HCT116 (cell line): Measurements from ENCODE around the gene CDK5R1.

ENCODE experiments used
- CEBPB ChIP-seq: IDR thresholded peaks from 2 replicates; pipeline ENCODE4 v1.6.1; 2012; ENCODE audit warnings: low read depth
- EGR1 ChIP-seq: IDR thresholded peaks from 2 replicates; pipeline ENCODE4 v1.6.1; 2012; ENCODE audit warnings: low read depth
- EZH2 ChIP-seq: fragments of 200-600 bp; sonication (generic); IDR thresholded peaks from 2 replicates; pipeline ENCODE4 v1.6.1; 2017; ENCODE audit warnings: antibody characterized with exemption, mixed run types
- EZH2phosphoT487 ChIP-seq: fragments of 200-600 bp; IDR thresholded peaks from 2 replicates; pipeline ENCODE4 v1.6.1; 2018; ENCODE audit warnings: antibody characterized with exemption, borderline replicate concordance
- JUND ChIP-seq: IDR thresholded peaks from 2 replicates; pipeline ENCODE4 v1.6.1; 2012
- POLR2A ChIP-seq: IDR thresholded peaks from 2 replicates; pipeline ENCODE4 v1.7.0; 2011; ENCODE audit warnings: borderline replicate concordance; ENCODE audit not compliant: insufficient read depth, insufficient read length; ENCODE audit errors: extremely low read depth
- POLR2AphosphoS5 ChIP-seq: IDR thresholded peaks from 2 replicates; pipeline ENCODE4 v1.6.1; 2011; ENCODE audit warnings: mild to moderate bottlenecking, low read depth, low read length, moderate library complexity
- RAD21 ChIP-seq: IDR thresholded peaks from 2 replicates; pipeline ENCODE4 v1.6.1; 2012; ENCODE audit warnings: low read depth, mild to moderate bottlenecking
- SIN3A ChIP-seq: IDR thresholded peaks from 2 replicates; pipeline ENCODE4 v1.6.1; 2012; ENCODE audit warnings: low read depth
- SP1 ChIP-seq: IDR thresholded peaks from 2 replicates; pipeline ENCODE4 v1.6.1; 2012; ENCODE audit warnings: low read depth
- ZNF274 ChIP-seq: fragments of 200-500 bp; sonication (Bioruptor generic); IDR thresholded peaks from 2 replicates; pipeline ENCODE4 v1.6.1; 2014; ENCODE audit warnings: mild to moderate bottlenecking, low read depth, low read length, inconsistent platforms
- TF ChIP-seq, protein P1 (sequence below): IDR thresholded peaks from 2 replicates; pipeline ENCODE4 v1.6.1; 2012; ENCODE audit warnings: low read depth
- TF ChIP-seq, protein P2 (sequence below), 3 experiments: fragments of 200-600 bp in 1 of 3; sonication (generic) in 1 of 3; IDR thresholded peaks in 2 of 3; conservative IDR thresholded peaks in 1 of 3; 2 replicates each; pipeline ENCODE4 v1.5.1; 2012 to 2017; ENCODE audit warnings: low read depth in 2 of 3, low read length in 2 of 3, antibody characterized with exemption in 1 of 3, borderline replicate concordance in 1 of 3, control low read depth in 1 of 3, mild to moderate bottlenecking in 1 of 3, mixed read lengths in 1 of 3, mixed run types in 1 of 3, moderate library complexity in 1 of 3; ENCODE audit not compliant: insufficient read depth in 1 of 3

DNA sequence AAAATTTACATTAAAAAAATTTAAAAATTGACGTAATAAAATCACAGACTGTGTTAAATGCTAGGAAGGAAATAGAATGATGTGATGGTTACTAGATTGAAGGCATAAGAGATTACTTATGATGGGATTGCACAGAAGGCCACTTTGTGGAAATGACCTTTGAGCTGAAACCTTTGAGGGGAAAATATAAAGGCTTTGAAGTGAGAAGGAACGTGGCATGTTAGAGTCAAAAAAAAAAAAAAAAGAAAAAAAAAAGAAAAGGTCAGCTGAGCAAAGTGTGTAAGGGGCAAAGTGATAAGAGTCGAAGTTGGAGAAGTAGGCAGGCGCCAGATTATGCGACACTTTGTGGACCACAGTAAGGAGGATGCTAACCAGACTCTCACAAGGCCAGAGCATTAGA is 46.1 kb upstream of the CDK5R1 start:
- TF ChIP-seq CEBPB (no peak), EGR1 (no peak), EZH2 (no peak), SIN3A (no peak), SP1 (no peak), POLR2A (no peak), ZNF274 (no peak), POLR2AphosphoS5 (no peak), RAD21 (no peak), JUND (no peak), EZH2phosphoT487 (no peak)
- TF ChIP-seq, protein P1, sequence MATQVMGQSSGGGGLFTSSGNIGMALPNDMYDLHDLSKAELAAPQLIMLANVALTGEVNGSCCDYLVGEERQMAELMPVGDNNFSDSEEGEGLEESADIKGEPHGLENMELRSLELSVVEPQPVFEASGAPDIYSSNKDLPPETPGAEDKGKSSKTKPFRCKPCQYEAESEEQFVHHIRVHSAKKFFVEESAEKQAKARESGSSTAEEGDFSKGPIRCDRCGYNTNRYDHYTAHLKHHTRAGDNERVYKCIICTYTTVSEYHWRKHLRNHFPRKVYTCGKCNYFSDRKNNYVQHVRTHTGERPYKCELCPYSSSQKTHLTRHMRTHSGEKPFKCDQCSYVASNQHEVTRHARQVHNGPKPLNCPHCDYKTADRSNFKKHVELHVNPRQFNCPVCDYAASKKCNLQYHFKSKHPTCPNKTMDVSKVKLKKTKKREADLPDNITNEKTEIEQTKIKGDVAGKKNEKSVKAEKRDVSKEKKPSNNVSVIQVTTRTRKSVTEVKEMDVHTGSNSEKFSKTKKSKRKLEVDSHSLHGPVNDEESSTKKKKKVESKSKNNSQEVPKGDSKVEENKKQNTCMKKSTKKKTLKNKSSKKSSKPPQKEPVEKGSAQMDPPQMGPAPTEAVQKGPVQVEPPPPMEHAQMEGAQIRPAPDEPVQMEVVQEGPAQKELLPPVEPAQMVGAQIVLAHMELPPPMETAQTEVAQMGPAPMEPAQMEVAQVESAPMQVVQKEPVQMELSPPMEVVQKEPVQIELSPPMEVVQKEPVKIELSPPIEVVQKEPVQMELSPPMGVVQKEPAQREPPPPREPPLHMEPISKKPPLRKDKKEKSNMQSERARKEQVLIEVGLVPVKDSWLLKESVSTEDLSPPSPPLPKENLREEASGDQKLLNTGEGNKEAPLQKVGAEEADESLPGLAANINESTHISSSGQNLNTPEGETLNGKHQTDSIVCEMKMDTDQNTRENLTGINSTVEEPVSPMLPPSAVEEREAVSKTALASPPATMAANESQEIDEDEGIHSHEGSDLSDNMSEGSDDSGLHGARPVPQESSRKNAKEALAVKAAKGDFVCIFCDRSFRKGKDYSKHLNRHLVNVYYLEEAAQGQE, result no peak
- TF ChIP-seq, protein P2, sequence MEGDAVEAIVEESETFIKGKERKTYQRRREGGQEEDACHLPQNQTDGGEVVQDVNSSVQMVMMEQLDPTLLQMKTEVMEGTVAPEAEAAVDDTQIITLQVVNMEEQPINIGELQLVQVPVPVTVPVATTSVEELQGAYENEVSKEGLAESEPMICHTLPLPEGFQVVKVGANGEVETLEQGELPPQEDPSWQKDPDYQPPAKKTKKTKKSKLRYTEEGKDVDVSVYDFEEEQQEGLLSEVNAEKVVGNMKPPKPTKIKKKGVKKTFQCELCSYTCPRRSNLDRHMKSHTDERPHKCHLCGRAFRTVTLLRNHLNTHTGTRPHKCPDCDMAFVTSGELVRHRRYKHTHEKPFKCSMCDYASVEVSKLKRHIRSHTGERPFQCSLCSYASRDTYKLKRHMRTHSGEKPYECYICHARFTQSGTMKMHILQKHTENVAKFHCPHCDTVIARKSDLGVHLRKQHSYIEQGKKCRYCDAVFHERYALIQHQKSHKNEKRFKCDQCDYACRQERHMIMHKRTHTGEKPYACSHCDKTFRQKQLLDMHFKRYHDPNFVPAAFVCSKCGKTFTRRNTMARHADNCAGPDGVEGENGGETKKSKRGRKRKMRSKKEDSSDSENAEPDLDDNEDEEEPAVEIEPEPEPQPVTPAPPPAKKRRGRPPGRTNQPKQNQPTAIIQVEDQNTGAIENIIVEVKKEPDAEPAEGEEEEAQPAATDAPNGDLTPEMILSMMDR (IDR thresholded peaks at IDR 0.05 in 2 of 3, conservative IDR thresholded peaks at IDR 0.05 in 1 of 3; ENCODE audit: borderline replicate concordance in 1 of 3, insufficient read depth in 1 of 3, low read depth in 2 of 3, low read length in 2 of 3), result no peak
